ENCODE results near the gene NDUFA3. TPM values are rescaled to one million over a fixed set of nuclear protein-coding genes. Genes with fewer than 3 reads are reported as not detected.

NDUFA3 gene
- total RNA-seq, 2 donors from 2014 or later = 39.4 to 70.1 TPM

DNA sequence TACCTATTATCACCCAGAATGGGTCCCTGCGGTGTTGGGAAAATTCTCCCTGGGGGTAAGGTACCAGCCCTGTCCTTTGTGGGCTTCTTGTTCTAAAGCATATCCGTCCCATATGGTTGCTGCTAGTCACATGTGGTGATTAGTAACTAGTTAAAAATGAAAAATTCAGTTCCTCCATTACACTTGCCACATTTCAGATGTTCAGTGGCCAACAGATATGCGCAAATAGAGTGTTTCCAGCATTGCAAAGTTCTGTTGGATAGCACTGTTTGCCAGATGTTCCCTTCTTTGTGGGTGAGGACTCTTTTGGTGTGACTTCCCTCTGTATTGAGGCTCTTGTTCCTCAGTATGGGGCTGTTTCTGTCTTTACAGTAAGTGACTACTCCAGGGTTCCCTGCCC, 38.7 kb downstream of the NDUFA3 start:
- Mint-ChIP-seq H3K4me3 (no peak overlapping the region), H3K27me3 (no peaks in the 10 kb centered on the region), H3K27ac (no peak overlapping the region), H3K9me3 (no peaks in the 10 kb centered on the region), H3K36me3 (ENCODE audit: low read depth) (peaks cover 81% of the 10 kb centered on the region), H3K4me1 (peaks cover 21% of the 10 kb centered on the region)
- ATAC-seq (replicated peaks) = no peak

DNA sequence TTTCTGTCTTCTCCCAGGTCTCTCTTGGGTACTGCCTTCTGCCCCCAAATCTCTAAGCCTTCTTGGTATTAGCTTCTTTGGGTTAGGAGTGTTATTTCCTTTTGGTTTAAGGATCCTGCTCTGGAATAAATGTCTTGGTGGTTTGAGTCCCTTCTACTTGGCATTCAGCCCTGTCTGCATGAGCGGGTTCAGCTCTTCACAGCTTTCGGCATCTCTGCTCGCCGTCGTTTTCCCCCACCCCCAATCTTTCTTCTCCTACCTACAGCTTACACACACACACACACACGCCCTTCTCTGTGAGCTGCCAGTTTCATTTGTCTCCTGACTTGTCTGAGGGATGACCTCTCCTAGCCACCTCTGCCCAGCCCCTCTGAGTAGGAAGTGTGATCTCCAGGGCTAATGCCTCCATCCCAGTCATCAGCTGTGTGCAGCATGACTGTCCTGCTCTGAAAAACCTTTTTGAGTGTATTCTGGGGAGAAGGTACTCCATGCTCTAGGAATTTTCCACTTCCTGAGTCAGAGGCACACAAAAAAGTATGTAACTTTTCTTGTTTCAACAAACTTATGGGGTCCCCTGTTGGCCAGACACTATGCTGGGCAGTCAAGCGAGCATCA, 39.6 kb downstream of the NDUFA3 start:
- peaks cover 20% of the 10 kb centered on the region for H3K4me1 Mint-ChIP-seq
- no peaks in the 10 kb centered on the region for H3K27me3 Mint-ChIP-seq
- no peak overlapping the region for H3K4me3 Mint-ChIP-seq
- H3K36me3 Mint-ChIP-seq (ENCODE audit: low read depth) = peaks cover 87% of the 10 kb centered on the region
- ATAC-seq (replicated peaks) = no peak
- no peak overlapping the region for H3K27ac Mint-ChIP-seq
- no peaks in the 10 kb centered on the region for H3K9me3 Mint-ChIP-seq

DNA sequence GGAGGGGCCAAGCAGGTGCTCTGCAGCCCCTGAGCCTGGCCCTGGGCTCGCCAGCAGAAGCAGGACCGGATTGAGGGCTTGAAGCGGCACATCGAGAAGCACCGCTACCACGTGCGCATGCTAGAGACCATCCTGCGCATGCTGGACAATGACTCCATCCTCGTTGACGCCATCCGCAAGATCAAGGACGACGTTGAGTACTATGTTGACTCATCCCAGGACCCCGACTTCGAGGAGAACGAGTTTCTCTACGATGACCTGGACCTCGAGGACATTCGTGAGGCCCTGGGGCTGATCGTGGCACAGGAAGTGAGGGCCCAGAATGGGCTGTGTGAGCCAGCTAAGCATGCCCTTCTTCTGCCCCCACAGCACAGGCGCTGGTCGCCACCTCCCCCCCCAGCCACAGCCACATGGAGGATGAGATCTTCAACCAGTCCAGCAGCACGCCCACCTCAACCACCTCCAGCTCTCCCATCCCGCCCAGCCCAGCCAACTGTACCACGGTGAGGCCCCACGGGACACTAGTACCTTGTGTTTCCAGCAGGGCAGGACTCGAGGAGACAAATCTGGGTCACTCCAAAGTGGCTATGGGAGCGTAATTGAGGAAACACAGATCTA, 43.0 kb downstream of the NDUFA3 start:
- Mint-ChIP-seq H3K9me3 (no peaks in the 10 kb centered on the region), H3K36me3 (ENCODE audit: low read depth) (peaks cover 89% of the 10 kb centered on the region), H3K4me3 (no peak overlapping the region), H3K27me3 (no peaks in the 10 kb centered on the region), H3K4me1 (peaks cover 18% of the 10 kb centered on the region), H3K27ac (no peak overlapping the region)
- no peak for ATAC-seq (replicated peaks)

DNA sequence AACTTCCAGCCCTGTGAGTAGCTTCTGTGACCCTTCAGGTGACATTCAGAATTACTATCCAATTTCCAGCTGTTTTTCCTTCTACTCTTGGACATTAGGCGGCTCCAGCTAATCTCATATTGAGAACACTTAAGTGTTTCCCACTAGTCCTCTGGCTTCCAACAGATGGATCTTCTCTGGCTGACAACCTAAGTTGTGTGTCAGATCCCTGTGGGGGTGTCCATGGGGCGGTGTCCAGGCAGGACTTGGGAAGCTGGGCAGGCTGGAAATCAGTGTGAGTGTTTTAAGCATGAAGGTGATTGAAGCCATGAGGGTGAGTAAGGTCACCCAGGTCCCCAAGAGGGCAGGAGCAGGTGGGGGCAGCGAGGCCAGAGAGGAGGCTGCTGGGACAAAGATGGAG, 45.0 kb downstream of the NDUFA3 start:
- H3K4me3 Mint-ChIP-seq = no peak overlapping the region
- H3K27me3 Mint-ChIP-seq = no peaks in the 10 kb centered on the region
- H3K36me3 Mint-ChIP-seq (ENCODE audit: low read depth) = peaks cover 95% of the 10 kb centered on the region
- no peaks in the 10 kb centered on the region for H3K9me3 Mint-ChIP-seq
- no peak overlapping the region for H3K27ac Mint-ChIP-seq
- peaks cover 10% of the 10 kb centered on the region for H3K4me1 Mint-ChIP-seq
- no peak for ATAC-seq (replicated peaks)

DNA sequence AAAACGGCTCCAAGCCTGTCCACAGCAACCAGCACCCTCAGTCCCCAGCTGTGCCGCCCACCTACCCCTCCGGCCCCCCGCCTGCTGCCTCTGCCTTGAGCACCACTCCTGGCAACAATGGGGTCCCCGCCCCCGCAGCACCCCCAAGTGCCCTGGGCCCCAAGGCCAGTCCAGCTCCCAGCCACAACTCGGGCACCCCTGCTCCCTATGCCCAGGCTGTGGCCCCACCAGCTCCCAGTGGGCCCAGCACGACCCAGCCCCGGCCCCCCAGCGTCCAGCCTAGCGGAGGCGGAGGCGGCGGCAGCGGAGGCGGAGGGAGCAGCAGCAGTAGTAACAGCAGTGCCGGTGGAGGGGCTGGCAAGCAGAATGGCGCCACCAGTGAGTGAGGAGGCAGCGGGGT, 45.5 kb downstream of the NDUFA3 start:
- ATAC-seq (replicated peaks) = no peak
- Mint-ChIP-seq H3K4me3 (no peak overlapping the region), H3K27ac (no peak overlapping the region), H3K9me3 (no peaks in the 10 kb centered on the region), H3K36me3 (ENCODE audit: low read depth) (peaks cover 95% of the 10 kb centered on the region), H3K27me3 (no peaks in the 10 kb centered on the region), H3K4me1 (peaks cover 10% of the 10 kb centered on the region)

DNA sequence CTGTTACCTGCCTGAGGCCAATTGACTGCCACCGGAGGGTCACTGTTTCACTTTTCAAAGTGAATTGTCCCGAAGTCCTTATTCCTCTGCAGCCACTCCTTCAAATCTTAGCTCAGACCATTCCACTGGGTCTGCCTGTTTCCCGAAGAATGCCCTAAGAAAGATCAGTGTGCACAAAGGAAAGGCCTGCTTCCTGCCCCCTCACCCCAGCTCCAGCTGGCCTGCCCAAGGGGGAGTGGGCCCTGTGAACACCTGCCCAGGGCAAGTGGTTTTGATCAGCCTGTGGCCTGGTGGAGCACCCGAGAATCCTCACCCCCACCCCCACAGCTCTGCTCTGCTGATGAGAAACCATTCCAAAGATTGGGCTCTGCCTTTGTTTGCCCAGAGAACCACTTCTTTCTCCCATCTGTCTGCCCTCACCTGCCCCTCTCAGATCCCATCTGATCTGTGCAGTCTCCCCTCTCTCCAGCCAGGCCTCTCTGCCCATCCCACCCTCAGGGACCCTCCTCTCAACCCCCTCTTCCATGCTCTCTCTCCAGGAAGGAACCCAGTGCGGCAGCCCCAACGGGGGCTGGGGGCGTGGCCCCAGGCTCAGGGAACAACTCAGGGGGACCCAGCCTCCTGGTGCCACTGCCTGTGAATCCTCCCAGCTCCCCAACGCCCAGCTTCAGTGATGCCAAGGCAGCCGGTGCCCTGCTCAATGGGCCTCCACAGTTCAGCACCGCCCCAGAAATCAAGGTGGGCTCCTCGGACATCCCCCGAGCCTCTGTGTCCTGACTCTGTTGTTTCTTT, 46.6 kb downstream of the NDUFA3 start:
- ATAC-seq (replicated peaks) = no peak
- no peak overlapping the region for H3K4me3 Mint-ChIP-seq
- peaks cover 95% of the 10 kb centered on the region for H3K36me3 Mint-ChIP-seq (ENCODE audit: low read depth)
- no peaks in the 10 kb centered on the region for H3K27me3 Mint-ChIP-seq
- H3K9me3 Mint-ChIP-seq = no peaks in the 10 kb centered on the region
- peak overlapping the region; percentile 46 for H3K27ac Mint-ChIP-seq
- peaks cover 10% of the 10 kb centered on the region for H3K4me1 Mint-ChIP-seq

DNA sequence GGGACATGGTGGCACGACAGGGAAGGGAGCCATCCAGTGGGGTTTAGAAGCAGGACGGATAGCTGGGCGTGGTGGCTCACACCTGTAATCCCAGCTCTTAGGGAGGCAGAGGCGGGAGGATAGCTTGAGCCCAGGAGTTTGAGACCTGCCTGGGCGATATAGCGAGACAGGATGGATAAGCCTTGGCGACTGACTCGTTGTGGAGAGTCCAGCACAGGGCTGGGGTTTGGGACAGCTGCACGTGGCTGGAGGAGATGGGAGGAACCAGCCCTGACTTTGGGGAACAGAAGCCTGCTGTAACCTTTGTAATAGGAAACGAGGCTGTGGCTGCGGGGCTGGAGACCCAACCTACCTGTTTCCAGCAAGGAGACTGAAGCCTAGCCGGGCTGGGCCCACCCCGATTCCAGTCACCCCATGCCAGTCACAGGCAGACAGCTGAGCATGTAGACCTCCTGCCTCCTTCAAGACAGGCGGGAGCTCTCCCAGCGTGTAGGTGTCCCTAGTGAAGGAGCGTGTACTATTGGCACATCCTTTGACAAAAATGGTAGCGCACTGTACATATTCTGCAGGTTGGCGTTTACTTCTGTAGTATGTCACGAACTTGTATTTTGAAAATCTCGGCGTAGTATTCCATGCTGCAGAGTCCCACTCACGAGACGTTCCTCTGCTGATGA, 48.8 kb downstream of the NDUFA3 start:
- ATAC-seq (replicated peaks) = no peak
- Mint-ChIP-seq H3K4me3 (no peak overlapping the region), H3K9me3 (no peaks in the 10 kb centered on the region), H3K4me1 (peaks cover 10% of the 10 kb centered on the region), H3K27ac (no peak overlapping the region), H3K36me3 (ENCODE audit: low read depth) (peaks cover 93% of the 10 kb centered on the region), H3K27me3 (no peaks in the 10 kb centered on the region)

DNA sequence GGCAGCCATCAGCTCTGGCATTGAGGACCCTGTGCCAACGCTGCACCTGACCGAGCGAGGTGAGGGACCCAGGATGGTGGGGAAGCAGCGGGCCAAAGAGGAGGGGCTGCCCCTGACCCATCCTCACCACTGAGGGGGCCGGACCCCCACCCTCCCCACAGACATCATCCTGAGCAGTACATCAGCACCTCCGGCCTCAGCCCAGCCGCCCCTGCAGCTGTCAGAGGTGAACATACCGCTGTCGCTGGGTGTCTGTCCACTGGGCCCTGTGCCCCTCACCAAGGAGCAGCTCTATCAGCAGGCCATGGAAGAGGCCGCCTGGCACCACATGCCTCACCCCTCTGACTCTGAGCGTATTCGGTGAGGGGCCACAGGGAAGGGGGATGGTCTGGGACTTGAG, 49.6 kb downstream of the NDUFA3 start:
- no peak overlapping the region for H3K27ac Mint-ChIP-seq
- no peaks in the 10 kb centered on the region for H3K27me3 Mint-ChIP-seq
- peaks cover 93% of the 10 kb centered on the region for H3K36me3 Mint-ChIP-seq (ENCODE audit: low read depth)
- no peaks in the 10 kb centered on the region for H3K9me3 Mint-ChIP-seq
- peaks cover 10% of the 10 kb centered on the region for H3K4me1 Mint-ChIP-seq
- no peak for ATAC-seq (replicated peaks)
- H3K4me3 Mint-ChIP-seq = no peak overlapping the region

DNA sequence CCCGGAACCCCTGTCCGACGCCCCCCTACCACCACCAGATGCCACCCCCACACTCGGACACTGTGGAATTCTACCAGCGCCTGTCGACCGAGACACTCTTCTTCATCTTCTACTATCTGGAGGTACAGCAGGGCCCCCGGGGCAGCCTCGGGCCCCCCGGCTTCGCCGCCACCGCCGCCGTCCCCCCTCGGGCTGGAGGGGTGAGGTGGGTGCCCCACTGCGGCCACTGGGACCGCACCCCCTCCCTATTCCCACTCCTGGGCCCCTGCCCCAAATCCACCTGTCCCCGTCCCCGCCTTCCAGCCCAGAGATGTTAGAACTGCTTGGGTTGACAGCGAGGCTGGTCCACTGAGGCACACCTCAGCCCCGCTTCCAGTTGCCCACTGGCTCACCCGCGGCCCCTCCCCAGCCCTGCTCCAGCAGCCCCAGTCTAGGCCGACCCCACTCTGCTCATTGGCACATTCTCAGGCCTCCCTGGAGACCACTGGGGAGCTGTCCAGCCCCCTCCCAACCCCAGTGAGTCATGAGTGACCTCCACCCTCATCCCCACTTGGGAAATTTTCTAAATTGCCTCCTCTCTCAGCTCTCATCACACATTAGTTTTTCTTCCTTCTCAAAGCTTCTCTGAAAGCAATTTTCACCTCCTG, 50.3 kb downstream of the NDUFA3 start:
- Mint-ChIP-seq H3K9me3 (no peaks in the 10 kb centered on the region), H3K4me1 (peaks cover 10% of the 10 kb centered on the region), H3K27ac (peak overlapping the region; percentile 20), H3K36me3 (ENCODE audit: low read depth) (peaks cover 92% of the 10 kb centered on the region), H3K27me3 (no peaks in the 10 kb centered on the region), H3K4me3 (no peak overlapping the region)
- ATAC-seq (replicated peaks) = no peak

DNA sequence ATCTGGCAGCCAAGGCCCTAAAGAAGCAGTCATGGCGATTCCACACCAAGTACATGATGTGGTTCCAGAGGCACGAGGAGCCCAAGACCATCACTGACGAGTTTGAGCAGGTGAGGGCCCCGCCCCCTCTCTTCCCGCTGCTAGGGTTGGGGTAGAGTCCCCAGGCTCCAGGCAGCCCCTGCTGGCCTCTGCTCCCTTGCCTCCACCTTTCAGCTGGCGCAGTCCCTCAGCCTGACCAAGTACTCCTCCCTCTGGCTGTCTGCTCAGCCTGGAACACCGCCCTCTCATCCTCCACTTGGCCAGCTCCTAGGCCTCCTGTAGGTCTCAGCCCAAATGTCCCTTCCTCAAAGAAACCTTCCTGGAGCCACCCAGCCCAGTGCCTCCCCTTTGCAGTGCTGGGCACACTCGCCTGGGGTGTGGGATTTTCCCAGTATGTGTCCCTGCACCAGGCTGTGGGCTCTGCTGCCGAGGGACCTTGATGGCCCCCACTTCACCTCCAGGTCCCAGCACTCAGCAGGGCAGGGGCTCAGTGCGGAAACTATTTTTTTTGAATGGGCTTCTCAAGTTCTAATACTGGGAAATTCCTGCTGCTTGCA, 51.2 kb downstream of the NDUFA3 start:
- ATAC-seq (replicated peaks) = no peak
- peaks cover 10% of the 10 kb centered on the region for H3K4me1 Mint-ChIP-seq
- no peak overlapping the region for H3K4me3 Mint-ChIP-seq
- H3K9me3 Mint-ChIP-seq = no peaks in the 10 kb centered on the region
- H3K27ac Mint-ChIP-seq = peak overlapping the region; percentile 25
- H3K27me3 Mint-ChIP-seq = no peaks in the 10 kb centered on the region
- H3K36me3 Mint-ChIP-seq (ENCODE audit: low read depth) = peaks cover 94% of the 10 kb centered on the region

DNA sequence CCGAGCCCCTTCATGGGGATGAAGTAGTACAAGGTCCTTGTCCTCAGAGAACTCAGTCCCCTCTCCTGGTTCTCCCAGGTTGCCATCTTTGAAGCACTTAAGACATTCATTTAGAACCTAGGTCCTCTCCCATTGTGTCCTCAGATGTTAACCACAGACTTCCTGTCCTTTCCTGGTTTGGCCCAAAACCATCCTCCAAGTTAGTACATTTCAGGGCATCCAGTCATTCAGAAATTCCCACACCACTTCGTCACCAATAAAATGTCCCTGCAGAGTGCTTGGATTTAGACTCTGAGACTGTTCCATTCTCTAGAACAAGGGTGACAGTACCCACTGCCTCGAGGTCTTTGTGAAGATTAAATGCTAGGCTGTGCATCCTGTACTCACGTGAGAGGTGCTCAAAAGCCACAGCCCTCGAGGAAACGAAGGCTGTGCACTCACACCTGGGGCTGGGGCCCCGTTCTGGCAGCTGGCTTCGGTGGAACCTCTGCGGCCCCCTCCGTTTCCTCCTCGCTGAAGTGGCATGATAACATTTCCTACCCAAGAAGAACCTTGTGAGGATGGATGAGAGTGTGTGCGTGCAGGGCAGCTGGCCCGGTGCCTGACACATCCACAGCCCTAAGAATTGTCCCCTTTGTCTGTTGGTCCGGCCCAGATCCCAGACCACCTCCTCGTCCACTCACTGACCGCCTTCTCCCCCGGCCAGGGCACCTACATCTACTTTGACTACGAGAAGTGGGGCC, 52.1 kb downstream of the NDUFA3 start:
- Mint-ChIP-seq H3K27ac (peak overlapping the region; percentile 25), H3K4me1 (peaks cover 8% of the 10 kb centered on the region), H3K9me3 (no peaks in the 10 kb centered on the region), H3K4me3 (no peak overlapping the region), H3K27me3 (no peaks in the 10 kb centered on the region), H3K36me3 (ENCODE audit: low read depth) (peaks cover 91% of the 10 kb centered on the region)
- ATAC-seq (replicated peaks) = no peak

DNA sequence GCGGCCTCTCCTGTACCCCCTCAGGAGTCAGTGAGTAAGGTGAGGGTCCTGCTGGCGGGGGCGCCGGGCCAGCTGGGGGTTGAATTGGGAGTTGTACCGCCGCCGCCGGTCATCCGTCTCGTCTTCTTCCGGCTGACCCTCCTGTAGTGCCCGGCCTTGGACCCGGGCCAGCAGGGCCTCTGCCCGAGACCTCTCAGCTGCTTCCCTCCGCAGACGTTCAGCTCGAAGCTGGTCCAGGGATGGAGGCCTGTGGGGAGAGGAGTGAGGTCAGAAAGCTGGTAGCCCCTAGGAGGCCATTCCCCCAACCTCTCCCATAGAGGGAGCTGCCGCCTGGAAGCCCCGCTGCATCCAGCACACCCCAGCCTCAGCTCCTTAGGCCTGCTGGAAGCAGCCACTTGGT, 53.0 kb downstream of the NDUFA3 start:
- H3K4me3 Mint-ChIP-seq = no peak overlapping the region
- peaks cover 83% of the 10 kb centered on the region for H3K36me3 Mint-ChIP-seq (ENCODE audit: low read depth)
- ATAC-seq (replicated peaks) = no peak
- H3K27me3 Mint-ChIP-seq = no peaks in the 10 kb centered on the region
- H3K27ac Mint-ChIP-seq = no peak overlapping the region
- no peaks in the 10 kb centered on the region for H3K9me3 Mint-ChIP-seq
- H3K4me1 Mint-ChIP-seq = peaks cover 9% of the 10 kb centered on the region

DNA sequence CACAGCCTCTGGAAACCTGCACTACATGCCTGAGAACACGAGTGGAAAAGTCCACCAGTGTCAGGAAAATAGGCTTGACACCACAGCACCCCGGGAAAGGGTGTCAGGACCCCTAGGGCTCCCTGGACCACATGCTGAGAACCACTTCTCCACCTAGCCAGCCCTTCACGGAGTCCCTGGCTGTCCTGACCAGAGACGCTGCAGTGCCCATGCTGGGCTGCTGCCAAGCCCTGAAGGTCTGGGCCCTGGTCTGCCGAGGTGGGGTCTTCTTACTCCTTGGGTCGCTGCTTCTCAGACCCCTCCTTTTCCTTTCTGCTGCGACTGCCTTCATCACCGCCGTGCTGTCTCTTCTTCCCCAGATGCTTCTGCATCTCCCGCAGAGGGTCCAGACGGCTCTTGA, 53.8 kb downstream of the NDUFA3 start:
- Mint-ChIP-seq H3K9me3 (no peaks in the 10 kb centered on the region), H3K36me3 (ENCODE audit: low read depth) (peaks cover 75% of the 10 kb centered on the region), H3K4me3 (no peak overlapping the region), H3K27ac (no peak overlapping the region), H3K4me1 (peaks cover 13% of the 10 kb centered on the region), H3K27me3 (no peaks in the 10 kb centered on the region)
- ATAC-seq (replicated peaks) = no peak

All from activated T-helper 17 cell treated with anti-CD3 and anti-CD28 coated beads, Interleukin-2, amount 50 U/mL, for 72 hours (primary cell).